Chondrocyte (in vitro differentiated cells): ENCODE data around the gene SLC6A13. TPM values are rescaled to one million over a fixed set of nuclear protein-coding genes. Genes with fewer than 3 reads are reported as not detected.

Experiments used
- DNase-seq: peaks from one replicate; pipeline ENCODE4 v3.0.0; 2021; ENCODE audit warnings: mixed read lengths, low spot score
- H3K27ac Mint-ChIP-seq: one replicate; pipeline ENCODE4 v1.8.0; 2021; ENCODE audit warnings: mild to moderate bottlenecking, moderate library complexity, mixed read lengths; ENCODE audit not compliant: unreplicated experiment
- H3K27me3 Mint-ChIP-seq: 2 replicates; pipeline ENCODE4 v1.8.0; 2021; ENCODE audit warnings: low read depth, mixed read lengths
- H3K36me3 Mint-ChIP-seq: 2 replicates; pipeline ENCODE4 v1.8.0; 2021; ENCODE audit warnings: low read depth, mixed read lengths
- H3K4me1 Mint-ChIP-seq: 2 replicates; pipeline ENCODE4 v1.8.0; 2021; ENCODE audit warnings: low read depth, mild to moderate bottlenecking, mixed read lengths
- H3K4me3 Mint-ChIP-seq: one replicate; pipeline ENCODE4 v1.8.0; 2021; ENCODE audit warnings: mild to moderate bottlenecking, moderate library complexity, mixed read lengths; ENCODE audit not compliant: unreplicated experiment
- H3K9me3 Mint-ChIP-seq: 2 replicates; pipeline ENCODE4 v1.8.0; 2021; ENCODE audit warnings: low read depth, mixed read lengths
- CTCF ChIP-seq: fragments of 200-600 bp; sonication (generic); IDR thresholded peaks from 2 replicates; pipeline ENCODE4 v1.5.0; 2021; ENCODE audit warnings: antibody characterized with exemption, mild to moderate bottlenecking, moderate library complexity
- total RNA-seq: library from RNA; stranded (reverse); gene quantifications from 3 replicates; pipeline ENCODE4 v1.2.1, GENCODE V29; 2021

Gene SLC6A13
- total RNA-seq, 1 donor from 2014 or later: 0.37 TPM

- no peaks in the 10 kb centered on the region for H3K9me3 Mint-ChIP-seq
- no peak for DNase-seq
- TF ChIP-seq CTCF: no peak
- H3K4me1 Mint-ChIP-seq: peaks cover 7% of the 10 kb centered on the region
- H3K27ac Mint-ChIP-seq: peak within 1 kb of the TSS; percentile 10
- no peaks in the 10 kb centered on the region for H3K36me3 Mint-ChIP-seq
- no peak within 1 kb of the TSS for H3K4me3 Mint-ChIP-seq
- H3K27me3 Mint-ChIP-seq: peaks cover 62% of the 10 kb centered on the region
Measured at GRCh38 chr12:214003-214741, 48.5 kb downstream of the SLC6A13 start, which contains the start of gene SLC6A12. Gene SLC6A12, minus strand, starts transcription at chr12:214157. Its CDS starts 4,171 bp downstream, at chr12:209986.

- DNase-seq: no peak
- Mint-ChIP-seq H3K27ac (no peak overlapping the region), H3K36me3 (peaks cover 3% of the 10 kb centered on the region), H3K4me3 (no peak overlapping the region), H3K4me1 (peaks cover 7% of the 10 kb centered on the region), H3K9me3 (no peaks in the 10 kb centered on the region), H3K27me3 (peaks cover 62% of the 10 kb centered on the region)
- no peak for TF ChIP-seq CTCF
Measured at GRCh38 chr12:213527-213932, 49.1 kb downstream of the SLC6A13 start.

GRCh38 chr12:212715-213526 is 49.7 kb downstream of the SLC6A13 start:
- Mint-ChIP-seq H3K27ac (no peak overlapping the region), H3K36me3 (peaks cover 5% of the 10 kb centered on the region), H3K4me3 (no peak overlapping the region), H3K4me1 (peaks cover 7% of the 10 kb centered on the region), H3K9me3 (no peaks in the 10 kb centered on the region), H3K27me3 (peaks cover 65% of the 10 kb centered on the region)
- DNase-seq: no peak
- TF ChIP-seq CTCF: no peak

GRCh38 chr12:212415-212714 is 50.3 kb downstream of the SLC6A13 start:
- no peak for TF ChIP-seq CTCF
- Mint-ChIP-seq H3K27ac (no peak overlapping the region), H3K4me1 (peaks cover 7% of the 10 kb centered on the region), H3K27me3 (peaks cover 65% of the 10 kb centered on the region), H3K36me3 (peaks cover 5% of the 10 kb centered on the region), H3K9me3 (no peaks in the 10 kb centered on the region), H3K4me3 (no peak overlapping the region)
- DNase-seq: no peak

GRCh38 chr12:211639-212414 is 50.8 kb downstream of the SLC6A13 start:
- Mint-ChIP-seq H3K27ac (no peak overlapping the region), H3K27me3 (peaks cover 65% of the 10 kb centered on the region), H3K4me1 (peaks cover 7% of the 10 kb centered on the region), H3K36me3 (peaks cover 5% of the 10 kb centered on the region), H3K4me3 (no peak overlapping the region), H3K9me3 (no peaks in the 10 kb centered on the region)
- DNase-seq: no peak
- TF ChIP-seq CTCF: no peak
